MM.1S (cell line): ENCODE measurements around the gene C5AR1.
A peak's percentile ranks its signal among the peaks of the same experiment; 100 is the strongest.

Source experiments
- DNase-seq: peaks from one replicate; pipeline ENCODE4 v3.0.0-alpha.2; 2015
- H2AFZ ChIP-seq: fragments of 300-600 bp; sonication (generic); 2 replicates; pipeline ENCODE4 v1.6.0; 2016; ENCODE audit warnings: antibody characterized with exemption, low read length
- H3F3A ChIP-seq: fragments of 300-600 bp; sonication (generic); 2 replicates; pipeline ENCODE4 v1.6.1; 2016; ENCODE audit warnings: mild to moderate bottlenecking, antibody characterized with exemption, low read length, moderate library complexity, mixed read lengths; ENCODE audit not compliant: insufficient read depth
- H3K27ac ChIP-seq: fragments of 300-600 bp; sonication (generic); 2 replicates; pipeline ENCODE4 v1.5.1; 2016; ENCODE audit warnings: mild to moderate bottlenecking, low read length
- H3K27me3 ChIP-seq: fragments of 300-600 bp; sonication (generic); replicated peaks from 2 replicates; pipeline ENCODE4 v1.6.0; 2016; ENCODE audit warnings: low read length; ENCODE audit not compliant: insufficient read depth
- H3K36me3 ChIP-seq: fragments of 300-600 bp; sonication (generic); replicated peaks from 2 replicates; pipeline ENCODE4 v1.6.1; 2016; ENCODE audit warnings: mild to moderate bottlenecking, low read length, mixed read lengths; ENCODE audit not compliant: insufficient read depth
- H3K4me1 ChIP-seq: fragments of 300-600 bp; sonication (generic); 2 replicates; pipeline ENCODE4 v1.6.1; 2016; ENCODE audit warnings: low read length, mixed read lengths
- H3K4me2 ChIP-seq: fragments of 300-600 bp; sonication (generic); 2 replicates; pipeline ENCODE4 v1.6.0; 2016; ENCODE audit warnings: low read depth, low read length
- H3K4me3 ChIP-seq: fragments of 300-600 bp; sonication (generic); 2 replicates; pipeline ENCODE4 v1.5.1; 2016; ENCODE audit warnings: low read length, mixed read lengths
- H3K79me2 ChIP-seq: fragments of 300-600 bp; sonication (generic); 2 replicates; pipeline ENCODE4 v1.6.1; 2016; ENCODE audit warnings: mixed run types, low read length, mixed read lengths
- H3K9ac ChIP-seq: fragments of 300-600 bp; sonication (generic); 2 replicates; pipeline ENCODE4 v1.6.1; 2016; ENCODE audit warnings: low read length, mixed read lengths
- H3K9me2 ChIP-seq: fragments of 300-600 bp; sonication (generic); replicated peaks from 2 replicates; pipeline ENCODE4 v1.6.1; 2016; ENCODE audit warnings: mild to moderate bottlenecking, low read length, mixed read lengths; ENCODE audit not compliant: insufficient read depth
- H3K9me3 ChIP-seq: fragments of 300-600 bp; sonication (generic); replicated peaks from 2 replicates; pipeline ENCODE4 v1.6.1; 2016; ENCODE audit warnings: mild to moderate bottlenecking, low read length, mixed read lengths; ENCODE audit not compliant: insufficient read depth
- H4K20me1 ChIP-seq: fragments of 300-600 bp; sonication (generic); 2 replicates; pipeline ENCODE4 v1.6.1; 2016; ENCODE audit warnings: mild to moderate bottlenecking, low read length, moderate library complexity, mixed read lengths; ENCODE audit not compliant: insufficient read depth
- EZH2 ChIP-seq: fragments of 300-600 bp; sonication (generic); optimal IDR thresholded peaks from 2 replicates; pipeline ENCODE3; 2017; ENCODE audit warnings: low read depth, mild to moderate bottlenecking, antibody characterized with exemption, low read length, mixed read lengths
- EZH2phosphoT487 ChIP-seq: fragments of 300-600 bp; sonication (generic); IDR thresholded peaks from 2 replicates; pipeline ENCODE4 v1.6.1; 2018; ENCODE audit warnings: antibody characterized with exemption, low read length
- TF ChIP-seq, protein P1 (sequence below): fragments of 300-600 bp; sonication (generic); IDR thresholded peaks from 2 replicates; pipeline ENCODE4 v1.5.1; 2016; ENCODE audit warnings: antibody characterized with exemption, low read length, mixed read lengths

The C5AR1 gene

DNA sequence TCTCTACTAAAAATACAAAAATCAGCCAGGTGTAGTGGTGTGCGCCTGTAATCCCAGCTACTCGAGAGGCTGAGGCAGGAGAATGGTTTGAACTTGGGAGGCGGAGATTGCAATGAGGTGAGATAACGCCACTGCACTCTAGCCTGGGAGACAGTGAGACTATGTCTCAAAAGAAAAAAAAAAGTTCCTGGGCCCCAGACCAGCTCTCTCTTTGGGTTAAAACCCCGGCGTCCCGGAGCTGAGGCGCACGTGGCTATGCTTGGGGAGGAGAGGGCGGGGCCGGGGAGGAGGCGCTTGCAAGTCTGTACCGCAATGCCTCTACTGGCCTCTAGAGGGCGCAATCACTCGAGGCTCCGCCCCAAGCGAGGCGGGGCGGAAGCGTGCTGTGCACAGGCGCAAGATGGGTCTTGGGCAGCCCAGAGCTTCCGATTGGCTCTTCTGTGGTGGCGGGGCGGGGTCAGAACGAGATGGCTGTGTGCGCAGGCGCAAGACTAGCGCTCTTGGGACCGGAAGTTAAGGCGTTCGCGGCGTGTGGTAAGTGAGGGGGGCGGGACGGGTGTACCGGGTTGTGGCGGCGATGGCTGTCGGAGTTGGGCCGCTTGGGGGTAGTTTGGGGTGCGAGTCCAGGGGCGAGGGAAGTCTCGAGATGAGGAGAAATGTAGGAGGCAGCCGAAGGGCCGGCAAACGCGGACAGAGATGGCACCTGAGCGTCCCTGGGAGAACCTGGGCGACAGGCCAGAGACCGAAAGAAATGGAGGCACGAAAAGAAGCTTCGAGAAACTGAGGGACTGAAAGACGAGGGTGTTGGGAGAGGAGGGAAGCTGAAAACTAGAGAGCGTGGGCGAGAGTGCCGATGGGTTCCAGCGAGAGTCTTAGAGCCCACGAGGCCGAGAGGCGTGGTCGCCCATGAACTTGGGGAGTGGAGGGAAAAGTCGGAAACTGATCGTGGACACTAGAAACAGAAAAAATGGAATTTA is 39.4 kb downstream of the C5AR1 start, which contains the start of gene DHX34:
DHX34 (plus strand) TSS at position 497 of the 977 bp plus-strand sequence. CDS start 3,716 bp downstream, outside the sequence.
- Histone ChIP-seq H3F3A (no peaks in the 10 kb centered on the region), H3K9ac (peak within 1 kb of the TSS; percentile 74), H3K36me3 (no peaks in the 10 kb centered on the region), H3K9me3 (no peaks in the 10 kb centered on the region), H3K9me2 (no peaks in the 10 kb centered on the region), H3K27me3 (no peaks in the 10 kb centered on the region), H3K4me2 (peak within 1 kb of the TSS; percentile 89), H3K79me2 (peaks cover 27% of the 10 kb centered on the region), H2AFZ (peak within 1 kb of the TSS; percentile 94), H4K20me1 (no peaks in the 10 kb centered on the region), H3K4me3 (peak within 1 kb of the TSS; percentile 98), H3K27ac (no peak within 1 kb of the TSS), H3K4me1 (peaks cover 9% of the 10 kb centered on the region; the same call in 1 of the 2 replicates)
- peak; percentile 99 for DNase-seq
- TF ChIP-seq, protein P1, sequence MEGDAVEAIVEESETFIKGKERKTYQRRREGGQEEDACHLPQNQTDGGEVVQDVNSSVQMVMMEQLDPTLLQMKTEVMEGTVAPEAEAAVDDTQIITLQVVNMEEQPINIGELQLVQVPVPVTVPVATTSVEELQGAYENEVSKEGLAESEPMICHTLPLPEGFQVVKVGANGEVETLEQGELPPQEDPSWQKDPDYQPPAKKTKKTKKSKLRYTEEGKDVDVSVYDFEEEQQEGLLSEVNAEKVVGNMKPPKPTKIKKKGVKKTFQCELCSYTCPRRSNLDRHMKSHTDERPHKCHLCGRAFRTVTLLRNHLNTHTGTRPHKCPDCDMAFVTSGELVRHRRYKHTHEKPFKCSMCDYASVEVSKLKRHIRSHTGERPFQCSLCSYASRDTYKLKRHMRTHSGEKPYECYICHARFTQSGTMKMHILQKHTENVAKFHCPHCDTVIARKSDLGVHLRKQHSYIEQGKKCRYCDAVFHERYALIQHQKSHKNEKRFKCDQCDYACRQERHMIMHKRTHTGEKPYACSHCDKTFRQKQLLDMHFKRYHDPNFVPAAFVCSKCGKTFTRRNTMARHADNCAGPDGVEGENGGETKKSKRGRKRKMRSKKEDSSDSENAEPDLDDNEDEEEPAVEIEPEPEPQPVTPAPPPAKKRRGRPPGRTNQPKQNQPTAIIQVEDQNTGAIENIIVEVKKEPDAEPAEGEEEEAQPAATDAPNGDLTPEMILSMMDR: peak; percentile 97
- TF ChIP-seq EZH2: no peak

- Histone ChIP-seq H3K36me3 (no peaks in the 10 kb centered on the region), H3K4me2 (no peak overlapping the region), H3K9me3 (no peaks in the 10 kb centered on the region), H4K20me1 (no peaks in the 10 kb centered on the region), H3K9ac (no peak overlapping the region), H3K27ac (no peak overlapping the region), H3K4me1 (peaks cover 9% of the 10 kb centered on the region; the same call in 1 of the 2 replicates), H3K79me2 (peaks cover 27% of the 10 kb centered on the region), H3F3A (no peaks in the 10 kb centered on the region), H3K9me2 (no peaks in the 10 kb centered on the region), H3K4me3 (no peak overlapping the region), H3K27me3 (no peaks in the 10 kb centered on the region), H2AFZ (no peak overlapping the region)
- TF ChIP-seq EZH2phosphoT487 (no peak), EZH2 (no peak)
- TF ChIP-seq, protein P1: no peak
- no peak for DNase-seq
Measured at GRCh38 chr19:47350630-47351029, 41.0 kb downstream of the C5AR1 start.

DNA sequence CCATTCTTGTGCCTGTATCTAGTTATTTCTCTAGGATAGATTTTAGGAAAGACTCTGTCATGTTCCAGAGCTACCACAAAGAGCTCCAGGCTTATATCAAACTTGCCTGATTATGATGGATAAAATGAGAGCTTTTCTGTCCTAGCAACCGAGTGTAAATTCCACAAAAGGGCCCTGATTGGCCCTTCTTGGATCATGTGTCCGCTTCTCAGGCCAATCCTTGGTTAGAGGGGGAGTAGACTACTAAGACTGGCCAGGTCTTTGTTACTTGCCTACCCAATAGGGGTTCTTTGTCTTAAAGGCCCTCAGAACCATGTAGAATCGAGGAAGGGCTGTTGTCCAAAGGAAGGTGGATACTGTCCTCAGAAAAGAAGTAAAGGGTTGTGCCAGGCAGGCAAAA is 41.9 kb downstream of the C5AR1 start:
- no peak overlapping the region for H3K4me3 ChIP-seq
- no peak overlapping the region for H2AFZ ChIP-seq
- no peaks in the 10 kb centered on the region for H4K20me1 ChIP-seq
- no peaks in the 10 kb centered on the region for H3K27me3 ChIP-seq
- no peak for DNase-seq
- H3K9me3 ChIP-seq: no peaks in the 10 kb centered on the region
- H3K9ac ChIP-seq: no peak overlapping the region
- TF ChIP-seq, protein P1: no peak
- H3K4me2 ChIP-seq: no peak overlapping the region
- H3K36me3 ChIP-seq: no peaks in the 10 kb centered on the region
- no peaks in the 10 kb centered on the region for H3F3A ChIP-seq
- no peaks in the 10 kb centered on the region for H3K9me2 ChIP-seq
- no peak overlapping the region for H3K27ac ChIP-seq
- H3K4me1 ChIP-seq: peaks cover 9% of the 10 kb centered on the region; the same call in 1 of the 2 replicates
- peaks cover 27% of the 10 kb centered on the region for H3K79me2 ChIP-seq
